ENCODE data around the gene HOXB6.

- no peak for TF ChIP-seq POLR2A (IDR thresholded peaks at IDR 0.05)
- TF ChIP-seq CTCF (IDR thresholded peaks at IDR 0.05): no peak
- no peak for TF ChIP-seq EP300 (IDR thresholded peaks at IDR 0.05)
Measured at GRCh38 chr17:48559122-48559839, 45.5 kb downstream of the HOXB6 start.
